Esophagus muscularis mucosa (tissue), 3 donors: ENCODE measurements around the gene CLSTN3.

Source experiments
- POLR2A ChIP-seq: fragments of 450-650 bp; IDR thresholded peaks from one replicate; pipeline ENCODE4 v1.6.1; 2017; ENCODE audit warnings: antibody characterized with exemption, moderate library complexity, mild to moderate bottlenecking, low read depth
- POLR2AphosphoS5 ChIP-seq, 2 donors: sonication (generic); formaldehyde crosslinking; IDR thresholded peaks; one replicate each; pipeline ENCODE4 v1.6.1; 2017; ENCODE audit warnings: antibody characterized with exemption in 2 of 2
- TF ChIP-seq, protein P1 (sequence below), 3 experiments: fragments of 200-600 bp in 2 of 3; fragments of 450-650 bp in 1 of 3; sonication (generic) in 2 of 3; IDR thresholded peaks; one replicate each; pipeline ENCODE4 v1.5.1; 2017 to 2019; ENCODE audit warnings: antibody characterized with exemption in 3 of 3, mild to moderate bottlenecking in 2 of 3, moderate library complexity in 1 of 3

- TF ChIP-seq POLR2A (no peak), POLR2AphosphoS5 (IDR thresholded peaks at IDR 0.05) (no peak)
- TF ChIP-seq, protein P1, sequence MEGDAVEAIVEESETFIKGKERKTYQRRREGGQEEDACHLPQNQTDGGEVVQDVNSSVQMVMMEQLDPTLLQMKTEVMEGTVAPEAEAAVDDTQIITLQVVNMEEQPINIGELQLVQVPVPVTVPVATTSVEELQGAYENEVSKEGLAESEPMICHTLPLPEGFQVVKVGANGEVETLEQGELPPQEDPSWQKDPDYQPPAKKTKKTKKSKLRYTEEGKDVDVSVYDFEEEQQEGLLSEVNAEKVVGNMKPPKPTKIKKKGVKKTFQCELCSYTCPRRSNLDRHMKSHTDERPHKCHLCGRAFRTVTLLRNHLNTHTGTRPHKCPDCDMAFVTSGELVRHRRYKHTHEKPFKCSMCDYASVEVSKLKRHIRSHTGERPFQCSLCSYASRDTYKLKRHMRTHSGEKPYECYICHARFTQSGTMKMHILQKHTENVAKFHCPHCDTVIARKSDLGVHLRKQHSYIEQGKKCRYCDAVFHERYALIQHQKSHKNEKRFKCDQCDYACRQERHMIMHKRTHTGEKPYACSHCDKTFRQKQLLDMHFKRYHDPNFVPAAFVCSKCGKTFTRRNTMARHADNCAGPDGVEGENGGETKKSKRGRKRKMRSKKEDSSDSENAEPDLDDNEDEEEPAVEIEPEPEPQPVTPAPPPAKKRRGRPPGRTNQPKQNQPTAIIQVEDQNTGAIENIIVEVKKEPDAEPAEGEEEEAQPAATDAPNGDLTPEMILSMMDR (IDR thresholded peaks at IDR 0.05) = no peak
Observed at GRCh38 chr12:7100239-7100638, 29.9 kb upstream of the CLSTN3 start.
